CD4-positive, CD25-positive, alpha-beta regulatory T cell (primary cell): ENCODE data around the gene BATF2. TPM values are rescaled to one million over a fixed set of nuclear protein-coding genes. Genes with fewer than 3 reads are reported as not detected.
A peak's percentile ranks its signal among the peaks of the same experiment; 100 is the strongest.
"Not testable (repeated sequence)": the region's sequence is repeated elsewhere in the genome, so short reads cannot be mapped to it uniquely, and the experiment has no call there.

Experiments used
- ATAC-seq, 2 donors: fragments of 150-1000 bp; cut with Tn5 transposase; one replicate each; pipeline ENCODE4 v1.10.0; 2021; ENCODE audit warnings: low read depth in 2 of 2, moderate number of reproducible peaks in 2 of 2, moderate library complexity in 1 of 2
- DNase-seq, 3 donors: peaks; one replicate each; pipeline versions ENCODE4 v3.0.0 to v3.0.0-alpha.2; 2012 to 2022; ENCODE audit warnings: mixed read lengths in 1 of 3
- H3K27ac ChIP-seq: one replicate; pipeline ENCODE4 v1.7.0; 2013; ENCODE audit warnings: mild to moderate bottlenecking, low read length; ENCODE audit not compliant: insufficient read depth, poor library complexity, severe bottlenecking
- H3K27me3 ChIP-seq: one replicate; pipeline ENCODE4 v1.7.0; 2013; ENCODE audit warnings: low read length; ENCODE audit not compliant: control insufficient read depth, insufficient read depth
- H3K36me3 ChIP-seq: one replicate; pipeline ENCODE4 v1.7.0; 2013; ENCODE audit warnings: mild to moderate bottlenecking, low read length, moderate library complexity; ENCODE audit not compliant: control insufficient read depth, insufficient read depth
- H3K4me1 ChIP-seq: 2 replicates; pipeline ENCODE4 v1.7.0; 2013; ENCODE audit warnings: mild to moderate bottlenecking, low read length; ENCODE audit not compliant: insufficient read depth, control insufficient read depth, poor library complexity, severe bottlenecking
- H3K4me3 ChIP-seq: one replicate; pipeline ENCODE4 v1.7.0; 2013; ENCODE audit warnings: low read depth, mild to moderate bottlenecking, low read length, moderate library complexity
- H3K9me3 ChIP-seq, 2 experiments: 1 replicate in 1 of 2; 2 replicates in 1 of 2; pipeline ENCODE4 v1.7.0; 2013; ENCODE audit warnings: low read length in 2 of 2, mild to moderate bottlenecking in 1 of 2, moderate library complexity in 1 of 2; ENCODE audit not compliant: control insufficient read depth in 2 of 2
- H3K27ac Mint-ChIP-seq, 3 donors: one replicate each; pipeline ENCODE4 v1.8.0; 2020 to 2022; ENCODE audit warnings: mild to moderate bottlenecking in 3 of 3, mixed read lengths in 3 of 3, moderate library complexity in 2 of 3
- H3K27me3 Mint-ChIP-seq: one replicate; pipeline ENCODE4 v1.8.0; 2022; ENCODE audit warnings: mild to moderate bottlenecking, mixed read lengths
- H3K36me3 Mint-ChIP-seq: one replicate; pipeline ENCODE4 v1.8.0; 2020; ENCODE audit warnings: mixed read lengths
- H3K4me1 Mint-ChIP-seq, 4 donors: one replicate each; pipeline ENCODE4 v1.8.0; 2020 to 2022; ENCODE audit warnings: mixed read lengths in 4 of 4, mild to moderate bottlenecking in 1 of 4
- H3K4me3 Mint-ChIP-seq, 4 donors: one replicate each; pipeline ENCODE4 v1.8.0; 2020 to 2022; ENCODE audit warnings: mild to moderate bottlenecking in 4 of 4, mixed read lengths in 4 of 4, moderate library complexity in 3 of 4
- H3K9me3 Mint-ChIP-seq, 7 donors: one replicate each; pipeline ENCODE4 v1.8.0; 2020 to 2022; ENCODE audit warnings: mixed read lengths in 7 of 7, mild to moderate bottlenecking in 3 of 7, moderate library complexity in 2 of 7
- polyA plus RNA-seq, 4 donors: library from polyadenylated mRNA; unstranded; fragments of 300-500 nt; fragmentation: Illumina TruSeq; gene quantifications; one replicate each; pipeline ENCODE4 v1.2.3, GENCODE V29; 2021
- total RNA-seq: library from RNA; stranded (reverse); gene quantifications from one replicate; pipeline ENCODE4 v1.2.3, GENCODE V29; 2022

Gene BATF2
- total and polyA plus RNA-seq, 5 donors from 2014 or later: not detected

DNA sequence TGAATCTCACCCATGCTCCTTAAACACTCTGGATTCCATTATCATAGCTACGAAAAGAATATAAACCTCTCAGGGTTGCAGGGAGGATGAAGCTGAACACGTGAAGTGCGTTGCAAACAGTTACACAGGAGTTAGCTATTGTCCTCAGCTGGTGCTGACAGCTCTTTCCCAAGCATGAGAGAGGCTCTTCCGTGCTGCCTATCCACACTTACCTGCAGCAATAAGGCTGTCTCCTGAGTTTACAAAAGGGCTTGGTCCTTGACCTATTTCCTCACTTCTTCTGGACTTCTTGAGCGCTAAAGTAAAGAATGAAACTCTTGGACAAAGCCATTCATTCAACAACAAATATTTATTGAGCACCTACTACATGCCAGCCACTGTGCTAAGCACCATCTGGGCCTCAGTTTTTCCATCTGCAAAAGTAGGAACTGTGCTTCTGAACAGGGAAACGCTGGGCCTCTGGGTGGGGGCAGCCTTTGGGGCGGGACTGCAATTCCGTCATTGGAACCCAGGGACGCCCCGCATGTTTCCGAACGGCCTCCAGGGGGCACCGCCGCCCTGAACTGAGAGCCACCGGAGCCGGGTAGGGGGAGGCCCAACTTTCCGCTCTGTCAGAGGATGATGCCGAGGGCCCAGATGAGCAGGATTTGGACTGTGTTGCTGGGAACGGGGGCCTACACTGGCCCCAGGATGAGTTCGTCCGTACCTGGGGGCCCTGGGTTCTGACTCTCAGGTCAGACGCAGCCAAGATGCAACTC, 16.5 kb upstream of the BATF2 start:
- Mint-ChIP-seq H3K27ac (peak overlapping the region; percentile 93 to 98 (median 97)), H3K4me3 (peak overlapping the region; percentile 92 to 98 (median 92)), H3K9me3 (no peaks in the 10 kb centered on the region), H3K4me1 (peaks cover 0 to 31% (median 15%) of the 10 kb centered on the region in 4 donors), H3K36me3 (no peaks in the 10 kb centered on the region), H3K27me3 (peaks cover 6% of the 10 kb centered on the region)
- ATAC-seq: peak; percentile 88 to 91
- no peaks in the 10 kb centered on the region for H3K36me3 ChIP-seq
- no peaks in the 10 kb centered on the region for H3K9me3 ChIP-seq
- peak; percentile 83 to 93 (median 91) for DNase-seq
- H3K27me3 ChIP-seq: no peaks in the 10 kb centered on the region
- peak overlapping the region; percentile 57 for H3K4me3 ChIP-seq
- peak overlapping the region; percentile 95 for H3K27ac ChIP-seq
- H3K4me1 ChIP-seq: peaks cover 13% of the 10 kb centered on the region

DNA sequence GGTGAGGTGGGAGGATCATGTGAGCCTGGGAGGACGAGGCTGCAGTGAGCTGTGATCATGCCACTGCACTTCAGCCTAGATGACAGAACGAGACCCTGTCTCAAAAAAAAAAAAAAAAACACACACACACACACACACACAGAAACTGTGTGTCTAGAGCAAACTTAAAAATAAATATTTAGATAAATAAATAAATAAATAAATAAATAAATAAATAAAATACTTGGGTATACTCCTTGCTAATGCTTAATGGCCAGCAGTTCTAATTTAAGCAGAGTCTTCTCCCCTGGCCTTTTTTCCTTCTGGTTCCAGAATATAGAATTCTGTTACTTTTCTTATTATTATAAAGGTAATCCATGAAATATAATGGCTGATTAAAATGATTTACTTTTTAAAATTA, 12.1 kb upstream of the BATF2 start:
- H3K27me3 ChIP-seq: no peaks in the 10 kb centered on the region
- H3K9me3 ChIP-seq: no peaks in the 10 kb centered on the region
- no peak overlapping the region for H3K4me3 Mint-ChIP-seq
- H3K27ac ChIP-seq: no peak overlapping the region
- no peak overlapping the region for H3K4me3 ChIP-seq
- peaks cover 0 to 7% (median 3%) of the 10 kb centered on the region in 4 donors for H3K4me1 Mint-ChIP-seq
- H3K4me1 ChIP-seq: no peaks in the 10 kb centered on the region
- DNase-seq (no peak), ATAC-seq (no peak)
- no peaks in the 10 kb centered on the region for H3K36me3 ChIP-seq
- no peak overlapping the region for H3K27ac Mint-ChIP-seq
- no peaks in the 10 kb centered on the region for H3K36me3 Mint-ChIP-seq
- H3K27me3 Mint-ChIP-seq: peaks cover 11% of the 10 kb centered on the region
- no peaks in the 10 kb centered on the region for H3K9me3 Mint-ChIP-seq

DNA sequence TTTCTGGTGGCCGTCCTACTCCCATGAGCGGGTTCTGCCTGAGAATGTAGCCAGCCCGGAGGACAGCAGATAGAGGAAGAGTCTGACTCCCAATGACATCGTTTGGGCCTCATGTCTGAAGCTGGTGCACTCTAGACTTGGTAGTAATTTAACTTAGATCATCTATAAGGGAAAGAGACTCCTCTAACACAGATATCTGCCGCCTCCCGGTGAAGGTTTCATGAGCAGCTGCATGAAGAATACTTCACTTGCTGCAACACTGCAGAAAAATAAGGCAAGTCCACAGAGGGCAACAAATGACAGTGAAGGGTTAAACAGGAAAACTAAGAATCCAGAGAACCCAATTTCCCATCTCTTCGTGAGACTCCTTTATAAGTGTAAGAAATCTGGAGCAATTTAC, 11.2 kb upstream of the BATF2 start:
- no peaks in the 10 kb centered on the region for H3K36me3 Mint-ChIP-seq

DNA sequence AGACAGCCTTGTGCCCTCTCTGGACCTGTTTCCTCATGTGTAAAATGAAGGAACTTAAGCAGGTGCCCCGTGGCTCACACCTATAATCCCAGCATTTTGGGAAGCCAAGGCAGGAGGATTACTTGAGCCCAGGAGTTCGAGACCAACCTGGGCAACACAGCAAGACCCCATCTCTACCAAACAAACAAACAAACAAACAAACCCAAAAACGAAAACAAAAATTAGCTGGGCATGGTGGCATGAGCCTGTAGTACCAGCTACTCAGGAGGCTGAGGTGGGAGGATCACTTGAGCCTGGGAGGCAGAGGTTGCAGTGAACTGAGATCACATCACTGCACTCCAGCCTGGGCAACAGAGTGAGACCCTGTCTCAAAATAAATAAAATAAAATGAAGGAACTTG, 7.2 kb upstream of the BATF2 start:
- H3K4me3 Mint-ChIP-seq, H3K27me3 Mint-ChIP-seq, H3K4me1 Mint-ChIP-seq, H3K4me1 ChIP-seq, H3K27me3 ChIP-seq, DNase-seq, ATAC-seq, H3K9me3 Mint-ChIP-seq, H3K4me3 ChIP-seq, H3K27ac ChIP-seq, H3K36me3 Mint-ChIP-seq, H3K36me3 ChIP-seq, H3K9me3 ChIP-seq: not testable (repeated sequence)
- H3K27ac Mint-ChIP-seq: peak overlapping the region in 1 of 3 donors; percentile 59

More for the DNA sequence above, 11.2 kb upstream of the BATF2 start:
- H3K27me3 ChIP-seq: no peaks in the 10 kb centered on the region
- no peak overlapping the region for H3K4me3 ChIP-seq
- Mint-ChIP-seq H3K9me3 (no peaks in the 10 kb centered on the region), H3K4me1 (peaks cover 0 to under 1% (median 0%) of the 10 kb centered on the region in 4 donors), H3K27ac (no peak overlapping the region), H3K27me3 (peaks cover 5% of the 10 kb centered on the region), H3K4me3 (peak overlapping the region in 1 of 4 donors; percentile 15)
- ATAC-seq: no peak
- no peaks in the 10 kb centered on the region for H3K9me3 ChIP-seq
- DNase-seq: no peak
- no peaks in the 10 kb centered on the region for H3K4me1 ChIP-seq
- no peak overlapping the region for H3K27ac ChIP-seq
- H3K36me3 ChIP-seq: no peaks in the 10 kb centered on the region

DNA sequence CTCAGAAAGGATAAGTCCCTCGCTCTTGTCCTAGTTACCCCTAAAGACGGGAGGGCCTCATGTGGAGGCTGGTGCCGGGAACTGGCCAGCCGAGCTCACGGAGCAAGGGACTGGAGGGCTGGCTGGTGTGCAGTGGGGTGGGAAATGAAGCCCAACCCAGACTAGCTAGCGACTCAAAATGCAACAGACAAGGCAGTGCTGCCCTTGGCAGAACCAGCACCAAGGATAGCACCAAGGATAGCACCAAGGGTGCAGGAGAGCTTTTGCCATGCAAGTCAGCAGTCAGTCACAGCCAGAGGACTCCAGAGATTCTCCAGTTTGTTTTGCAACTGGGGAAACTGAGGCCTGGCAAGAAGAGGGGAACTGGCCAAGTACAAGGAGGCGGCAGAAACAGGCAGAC, 6.5 kb upstream of the BATF2 start:
- H3K36me3 Mint-ChIP-seq: no peaks in the 10 kb centered on the region

DNA sequence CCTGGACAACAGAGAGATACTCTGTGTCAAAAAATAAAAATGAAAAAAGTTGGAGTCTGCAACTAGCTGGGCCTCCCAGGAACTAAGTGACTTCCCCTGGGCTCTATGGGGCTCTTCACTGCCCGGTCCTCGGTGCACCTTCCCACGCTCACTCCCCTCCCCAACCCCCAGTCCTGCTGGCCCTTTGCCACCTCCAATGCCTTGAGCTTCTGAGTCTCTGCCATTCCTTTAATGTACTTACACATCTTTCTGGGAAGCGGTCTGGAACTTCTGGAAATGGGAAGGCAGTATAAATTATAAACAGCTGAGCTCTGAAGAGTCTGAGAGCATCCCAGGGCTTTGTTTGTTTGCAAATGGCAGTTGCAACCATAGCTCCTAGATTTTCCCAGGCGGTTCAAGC, 5.9 kb upstream of the BATF2 start:
- Mint-ChIP-seq H3K4me3 (no peak overlapping the region), H3K4me1 (peaks cover 0 to 15% (median 7%) of the 10 kb centered on the region in 4 donors), H3K27ac (no peak overlapping the region), H3K9me3 (no peaks in the 10 kb centered on the region), H3K27me3 (peaks cover 5% of the 10 kb centered on the region), H3K36me3 (no peaks in the 10 kb centered on the region)
- H3K4me1 ChIP-seq: no peaks in the 10 kb centered on the region
- H3K27me3 ChIP-seq: no peaks in the 10 kb centered on the region
- H3K4me3 ChIP-seq: no peak overlapping the region
- H3K9me3 ChIP-seq: no peaks in the 10 kb centered on the region
- DNase-seq (no peak), ATAC-seq (no peak)
- no peaks in the 10 kb centered on the region for H3K36me3 ChIP-seq
- H3K27ac ChIP-seq: no peak overlapping the region

More for the DNA sequence above, 6.5 kb upstream of the BATF2 start:
- DNase-seq: no peak
- ATAC-seq: no peak
- Mint-ChIP-seq H3K27ac (no peak overlapping the region), H3K4me1 (peaks cover 0 to 11% (median 5%) of the 10 kb centered on the region in 4 donors), H3K27me3 (peaks cover 5% of the 10 kb centered on the region), H3K4me3 (no peak overlapping the region), H3K9me3 (no peaks in the 10 kb centered on the region)
- H3K9me3 ChIP-seq: no peaks in the 10 kb centered on the region
- H3K4me1 ChIP-seq: no peaks in the 10 kb centered on the region
- no peak overlapping the region for H3K4me3 ChIP-seq
- H3K27ac ChIP-seq: no peak overlapping the region
- no peaks in the 10 kb centered on the region for H3K36me3 ChIP-seq
- no peaks in the 10 kb centered on the region for H3K27me3 ChIP-seq

DNA sequence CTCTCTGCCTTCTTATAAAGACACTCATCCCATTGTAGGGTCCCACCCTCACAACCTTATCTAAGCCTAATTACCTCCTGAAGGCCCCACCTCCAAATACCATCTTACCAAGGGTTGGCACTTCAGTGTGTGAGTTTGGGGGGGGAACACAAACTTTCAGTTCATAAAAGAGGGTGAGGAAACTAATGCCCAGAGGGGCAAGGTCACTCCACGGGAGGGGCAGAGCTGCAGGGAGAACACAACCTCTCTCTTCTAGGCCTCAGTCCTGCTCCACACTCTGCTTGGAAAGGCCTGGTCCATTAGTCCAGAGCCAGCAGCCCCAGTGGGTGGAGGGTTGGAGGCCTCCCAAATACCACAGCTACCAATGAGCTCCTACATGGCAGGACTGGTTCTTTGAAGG, 2.7 kb upstream of the BATF2 start:
- Histone ChIP-seq H3K4me1 (no peaks in the 10 kb centered on the region), H3K4me3 (no peak overlapping the region), H3K36me3 (no peaks in the 10 kb centered on the region), H3K27me3 (no peaks in the 10 kb centered on the region), H3K9me3 (no peaks in the 10 kb centered on the region), H3K27ac (no peak overlapping the region)
- no peak overlapping the region for H3K4me3 Mint-ChIP-seq
- H3K27me3 Mint-ChIP-seq: peaks cover 7% of the 10 kb centered on the region
- peaks cover 0 to 17% (median 7%) of the 10 kb centered on the region in 4 donors for H3K4me1 Mint-ChIP-seq
- peak overlapping the region in 1 of 3 donors; percentile 56 for H3K27ac Mint-ChIP-seq
- no peak for DNase-seq
- no peak for ATAC-seq
- no peaks in the 10 kb centered on the region for H3K36me3 Mint-ChIP-seq
- no peaks in the 10 kb centered on the region for H3K9me3 Mint-ChIP-seq
